NCI-H187 treated with DMSO at 0.1 percent for 48 hours (cell line): ENCODE data around the gene ZNF699.
"Not testable (repeated sequence)": the region's sequence is repeated elsewhere in the genome, so short reads cannot be mapped to it uniquely, and the experiment has no call there.

Experiments used
- DNase-seq: peaks from one replicate; lab custom pipeline; 2025; lab: John Stamatoyannopoulos, UW

Gene ZNF699

GRCh38 chr19:9289231-9289884, 20.3 kb downstream of the ZNF699 start:
- DNase-seq: no peak

GRCh38 chr19:9283485-9283884, 26.2 kb downstream of the ZNF699 start:
- DNase-seq: not testable (repeated sequence)

GRCh38 chr19:9251236-9251635, 58.4 kb downstream of the ZNF699 start:
- no peak for DNase-seq

- no peak for DNase-seq
Measured at GRCh38 chr19:9250630-9251029, 59.0 kb downstream of the ZNF699 start, which contains the start of gene OR7E24. Gene OR7E24 (plus strand): TSS chr19:9250930. CDS start chr19:9251044, 114 bp downstream.
